ENCODE results near the gene PHLPP2.
"Not testable (repeated sequence)": the region's sequence is repeated elsewhere in the genome, so short reads cannot be mapped to it uniquely, and the experiment has no call there.

GRCh38 chr16:71684280-71684679 lies 40.2 kb downstream of the PHLPP2 start:
- TF ChIP-seq CTCF (IDR thresholded peaks at IDR 0.05 in 2 of 3, conservative IDR thresholded peaks at IDR 0.05 in 1 of 3; ENCODE audit: control insufficient read depth in 2 of 3, extremely low read depth in 1 of 3, insufficient read depth in 1 of 3, low read depth in 3 of 3, low read length in 3 of 3); FOXK2 (IDR thresholded peaks at IDR 0.05); LARP7 (IDR thresholded peaks at IDR 0.05); CBFB (IDR thresholded peaks at IDR 0.05; ENCODE audit: low read depth): not testable (repeated sequence)

Measured in GM12878 (cell line).